ENCODE measurements around the gene GNG13.

DNA sequence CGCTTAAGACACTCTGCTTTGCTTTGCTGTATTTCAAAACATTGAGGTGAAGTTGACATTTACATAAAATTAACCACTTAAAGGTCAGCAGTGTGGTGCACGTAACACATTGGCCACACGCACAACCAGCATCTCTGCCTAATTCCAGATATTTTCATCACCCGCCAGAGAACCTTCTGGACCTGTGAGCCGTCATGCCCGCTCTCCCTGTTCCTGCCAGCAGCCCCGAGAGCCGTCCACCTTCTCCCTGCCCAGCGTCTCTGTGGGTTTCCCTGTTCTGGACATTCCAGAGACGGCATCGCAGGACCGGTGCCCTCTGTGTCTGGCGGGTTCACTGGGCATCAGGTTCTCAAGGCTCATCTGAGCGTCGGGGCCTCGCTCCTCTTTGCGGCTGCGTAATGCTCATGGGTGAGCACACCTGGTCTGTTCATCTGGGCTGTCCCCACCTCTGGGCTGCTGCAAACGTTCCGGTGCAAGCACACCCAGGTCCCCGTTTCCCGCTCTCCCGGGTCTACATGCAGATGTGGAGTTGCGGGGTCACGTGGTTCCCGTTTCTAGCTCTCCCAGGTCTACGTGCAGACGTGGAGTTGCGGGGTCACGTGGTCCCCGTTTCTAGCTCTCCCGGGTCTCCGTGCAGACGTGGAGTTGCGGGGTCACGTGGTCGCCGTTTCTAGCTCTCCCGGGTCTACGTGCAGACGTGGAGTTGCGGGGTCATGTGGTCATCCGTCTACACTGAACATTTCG, 48.1 kb upstream of the GNG13 start:
- TF ChIP-seq GATA3 (IDR thresholded peaks at IDR 0.05; ENCODE audit: borderline replicate concordance) (no peak), POLR2A (IDR thresholded peaks at IDR 0.05; ENCODE audit: low read length) (no peak), RAD21 (conservative IDR thresholded peaks at IDR 0.05 in 1 of 2, IDR thresholded peaks at IDR 0.05 in 1 of 2) (no peak)
- TF ChIP-seq, protein P1, sequence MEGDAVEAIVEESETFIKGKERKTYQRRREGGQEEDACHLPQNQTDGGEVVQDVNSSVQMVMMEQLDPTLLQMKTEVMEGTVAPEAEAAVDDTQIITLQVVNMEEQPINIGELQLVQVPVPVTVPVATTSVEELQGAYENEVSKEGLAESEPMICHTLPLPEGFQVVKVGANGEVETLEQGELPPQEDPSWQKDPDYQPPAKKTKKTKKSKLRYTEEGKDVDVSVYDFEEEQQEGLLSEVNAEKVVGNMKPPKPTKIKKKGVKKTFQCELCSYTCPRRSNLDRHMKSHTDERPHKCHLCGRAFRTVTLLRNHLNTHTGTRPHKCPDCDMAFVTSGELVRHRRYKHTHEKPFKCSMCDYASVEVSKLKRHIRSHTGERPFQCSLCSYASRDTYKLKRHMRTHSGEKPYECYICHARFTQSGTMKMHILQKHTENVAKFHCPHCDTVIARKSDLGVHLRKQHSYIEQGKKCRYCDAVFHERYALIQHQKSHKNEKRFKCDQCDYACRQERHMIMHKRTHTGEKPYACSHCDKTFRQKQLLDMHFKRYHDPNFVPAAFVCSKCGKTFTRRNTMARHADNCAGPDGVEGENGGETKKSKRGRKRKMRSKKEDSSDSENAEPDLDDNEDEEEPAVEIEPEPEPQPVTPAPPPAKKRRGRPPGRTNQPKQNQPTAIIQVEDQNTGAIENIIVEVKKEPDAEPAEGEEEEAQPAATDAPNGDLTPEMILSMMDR (IDR thresholded peaks at IDR 0.05): no peak
- TF ChIP-seq, protein P2, sequence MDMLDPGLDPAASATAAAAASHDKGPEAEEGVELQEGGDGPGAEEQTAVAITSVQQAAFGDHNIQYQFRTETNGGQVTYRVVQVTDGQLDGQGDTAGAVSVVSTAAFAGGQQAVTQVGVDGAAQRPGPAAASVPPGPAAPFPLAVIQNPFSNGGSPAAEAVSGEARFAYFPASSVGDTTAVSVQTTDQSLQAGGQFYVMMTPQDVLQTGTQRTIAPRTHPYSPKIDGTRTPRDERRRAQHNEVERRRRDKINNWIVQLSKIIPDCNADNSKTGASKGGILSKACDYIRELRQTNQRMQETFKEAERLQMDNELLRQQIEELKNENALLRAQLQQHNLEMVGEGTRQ (IDR thresholded peaks at IDR 0.05): peak; percentile 56
- TF ChIP-seq, protein P3, sequence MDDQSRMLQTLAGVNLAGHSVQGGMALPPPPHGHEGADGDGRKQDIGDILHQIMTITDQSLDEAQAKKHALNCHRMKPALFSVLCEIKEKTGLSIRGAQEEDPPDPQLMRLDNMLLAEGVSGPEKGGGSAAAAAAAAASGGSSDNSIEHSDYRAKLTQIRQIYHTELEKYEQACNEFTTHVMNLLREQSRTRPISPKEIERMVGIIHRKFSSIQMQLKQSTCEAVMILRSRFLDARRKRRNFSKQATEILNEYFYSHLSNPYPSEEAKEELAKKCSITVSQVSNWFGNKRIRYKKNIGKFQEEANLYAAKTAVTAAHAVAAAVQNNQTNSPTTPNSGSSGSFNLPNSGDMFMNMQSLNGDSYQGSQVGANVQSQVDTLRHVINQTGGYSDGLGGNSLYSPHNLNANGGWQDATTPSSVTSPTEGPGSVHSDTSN (IDR thresholded peaks at IDR 0.05): no peak
- TF ChIP-seq, protein P4, sequence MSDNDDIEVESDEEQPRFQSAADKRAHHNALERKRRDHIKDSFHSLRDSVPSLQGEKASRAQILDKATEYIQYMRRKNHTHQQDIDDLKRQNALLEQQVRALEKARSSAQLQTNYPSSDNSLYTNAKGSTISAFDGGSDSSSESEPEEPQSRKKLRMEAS (IDR thresholded peaks at IDR 0.05): no peak
